Loucy (cell line): ENCODE data around the gene MPP4.

ENCODE experiments used
- H2AFZ ChIP-seq: fragments of 200-600 bp; sonication (generic); 2 replicates; pipeline ENCODE4 v1.6.0; 2016; ENCODE audit warnings: antibody characterized with exemption, mild to moderate bottlenecking, low read length, moderate library complexity
- H3F3A ChIP-seq: fragments of 200-600 bp; 2 replicates; pipeline ENCODE4 v1.6.0; 2016; ENCODE audit warnings: antibody characterized with exemption, low read depth, mild to moderate bottlenecking
- H3K27me3 ChIP-seq: fragments of 200-600 bp; sonication (generic); 2 replicates; pipeline ENCODE4 v1.6.1; 2014; ENCODE audit warnings: low read length, mild to moderate bottlenecking; ENCODE audit not compliant: insufficient read depth, poor library complexity, severe bottlenecking
- H3K36me3 ChIP-seq: fragments of 200-600 bp; sonication (generic); 2 replicates; pipeline ENCODE4 v1.6.1; 2016; ENCODE audit warnings: low read length; ENCODE audit not compliant: insufficient read depth
- H3K4me1 ChIP-seq: fragments of 200-600 bp; sonication (generic); 2 replicates; pipeline ENCODE4 v1.5.1; 2014; ENCODE audit warnings: low read length, mild to moderate bottlenecking; ENCODE audit not compliant: insufficient read depth, poor library complexity, severe bottlenecking
- H3K4me2 ChIP-seq: fragments of 200-600 bp; sonication (generic); 2 replicates; pipeline ENCODE4 v1.6.0; 2014; ENCODE audit warnings: antibody characterized with exemption, low read length, low read depth, mild to moderate bottlenecking; ENCODE audit not compliant: poor library complexity, severe bottlenecking
- H3K4me3 ChIP-seq: fragments of 200-600 bp; sonication (generic); 2 replicates; pipeline ENCODE4 v1.5.1; 2014; ENCODE audit warnings: low read length, mild to moderate bottlenecking, mixed read lengths; ENCODE audit not compliant: poor library complexity, severe bottlenecking
- H3K79me2 ChIP-seq: fragments of 200-600 bp; sonication (generic); 2 replicates; pipeline ENCODE4 v1.6.1; 2014; ENCODE audit warnings: low read length; ENCODE audit not compliant: insufficient read depth
- H3K9ac ChIP-seq: fragments of 200-600 bp; sonication (generic); 2 replicates; pipeline ENCODE4 v1.6.0; 2014; ENCODE audit warnings: mild to moderate bottlenecking, low read depth, low read length, moderate library complexity; ENCODE audit not compliant: poor library complexity, severe bottlenecking
- H3K9me2 ChIP-seq: fragments of 200-600 bp; sonication (generic); replicated peaks from 2 replicates; pipeline ENCODE4 v1.6.1; 2016; ENCODE audit warnings: low read depth, low read length, mixed read lengths
- H3K9me3 ChIP-seq: fragments of 200-600 bp; sonication (generic); 2 replicates; pipeline ENCODE4 v1.6.1; 2014; ENCODE audit warnings: mild to moderate bottlenecking, antibody characterized with exemption, low read length, low read depth; ENCODE audit not compliant: insufficient read depth
- H4K20me1 ChIP-seq: fragments of 200-600 bp; sonication (generic); 2 replicates; pipeline ENCODE4 v1.6.0; 2014; ENCODE audit warnings: antibody characterized with exemption, low read length, mild to moderate bottlenecking; ENCODE audit not compliant: insufficient read depth, poor library complexity, severe bottlenecking
- EZH2phosphoT487 ChIP-seq: fragments of 200-600 bp; IDR thresholded peaks from 2 replicates; pipeline ENCODE4 v1.6.1; 2018; ENCODE audit warnings: antibody characterized with exemption, mild to moderate bottlenecking, moderate library complexity, borderline replicate concordance
- TF ChIP-seq, protein P1 (sequence below): fragments of 200-600 bp; sonication (generic); conservative IDR thresholded peaks from 2 replicates; pipeline ENCODE4 v1.5.1; 2014; ENCODE audit warnings: mild to moderate bottlenecking, antibody characterized with exemption, low read length

MPP4 gene

DNA sequence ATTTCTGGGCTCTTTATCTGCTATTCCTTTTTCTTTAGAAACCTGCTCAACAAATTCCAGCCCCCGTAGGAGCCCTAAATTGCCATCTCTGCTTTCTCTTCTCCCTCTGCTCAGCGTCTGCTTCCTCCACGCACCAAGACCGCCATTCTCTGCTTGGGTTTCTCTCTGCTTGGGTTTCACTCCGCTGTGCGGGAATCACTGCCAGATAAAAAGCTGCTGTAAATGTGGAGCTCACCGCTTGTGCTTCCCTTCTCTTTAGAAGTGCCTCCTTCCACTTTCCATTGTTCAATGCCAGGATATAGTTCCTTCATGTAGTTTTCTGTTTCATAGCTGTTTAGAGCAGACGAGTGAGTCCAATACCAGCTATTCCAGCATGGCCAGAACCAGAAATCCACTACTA, 101.0 kb downstream of the MPP4 start:
- Histone ChIP-seq H3K9me2 (no peaks in the 10 kb centered on the region), H4K20me1 (no peaks in the 10 kb centered on the region), H3F3A (no peaks in the 10 kb centered on the region), H3K4me1 (no peaks in the 10 kb centered on the region), H3K27me3 (no peaks in the 10 kb centered on the region), H3K79me2 (no peaks in the 10 kb centered on the region), H3K4me3 (no peak overlapping the region), H2AFZ (no peak overlapping the region), H3K9me3 (0 out of 2 replicates have a peak, but pooled peaks cover 3% of the 10 kb centered on the region), H3K4me2 (no peak overlapping the region), H3K9ac (no peak overlapping the region), H3K36me3 (no peaks in the 10 kb centered on the region)
- TF ChIP-seq EZH2phosphoT487 = no peak
- TF ChIP-seq, protein P1, sequence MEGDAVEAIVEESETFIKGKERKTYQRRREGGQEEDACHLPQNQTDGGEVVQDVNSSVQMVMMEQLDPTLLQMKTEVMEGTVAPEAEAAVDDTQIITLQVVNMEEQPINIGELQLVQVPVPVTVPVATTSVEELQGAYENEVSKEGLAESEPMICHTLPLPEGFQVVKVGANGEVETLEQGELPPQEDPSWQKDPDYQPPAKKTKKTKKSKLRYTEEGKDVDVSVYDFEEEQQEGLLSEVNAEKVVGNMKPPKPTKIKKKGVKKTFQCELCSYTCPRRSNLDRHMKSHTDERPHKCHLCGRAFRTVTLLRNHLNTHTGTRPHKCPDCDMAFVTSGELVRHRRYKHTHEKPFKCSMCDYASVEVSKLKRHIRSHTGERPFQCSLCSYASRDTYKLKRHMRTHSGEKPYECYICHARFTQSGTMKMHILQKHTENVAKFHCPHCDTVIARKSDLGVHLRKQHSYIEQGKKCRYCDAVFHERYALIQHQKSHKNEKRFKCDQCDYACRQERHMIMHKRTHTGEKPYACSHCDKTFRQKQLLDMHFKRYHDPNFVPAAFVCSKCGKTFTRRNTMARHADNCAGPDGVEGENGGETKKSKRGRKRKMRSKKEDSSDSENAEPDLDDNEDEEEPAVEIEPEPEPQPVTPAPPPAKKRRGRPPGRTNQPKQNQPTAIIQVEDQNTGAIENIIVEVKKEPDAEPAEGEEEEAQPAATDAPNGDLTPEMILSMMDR = no peak
